DMS 273 (cell line): ENCODE measurements around the gene SMIM1.
"Not testable (repeated sequence)": the region's sequence is repeated elsewhere in the genome, so short reads cannot be mapped to it uniquely, and the experiment has no call there.

Source experiments
- DNase-seq: peaks from one replicate; lab custom pipeline; 2025; ENCODE audit not compliant: unreplicated experiment; lab: John Stamatoyannopoulos, UW

Gene SMIM1

DNA sequence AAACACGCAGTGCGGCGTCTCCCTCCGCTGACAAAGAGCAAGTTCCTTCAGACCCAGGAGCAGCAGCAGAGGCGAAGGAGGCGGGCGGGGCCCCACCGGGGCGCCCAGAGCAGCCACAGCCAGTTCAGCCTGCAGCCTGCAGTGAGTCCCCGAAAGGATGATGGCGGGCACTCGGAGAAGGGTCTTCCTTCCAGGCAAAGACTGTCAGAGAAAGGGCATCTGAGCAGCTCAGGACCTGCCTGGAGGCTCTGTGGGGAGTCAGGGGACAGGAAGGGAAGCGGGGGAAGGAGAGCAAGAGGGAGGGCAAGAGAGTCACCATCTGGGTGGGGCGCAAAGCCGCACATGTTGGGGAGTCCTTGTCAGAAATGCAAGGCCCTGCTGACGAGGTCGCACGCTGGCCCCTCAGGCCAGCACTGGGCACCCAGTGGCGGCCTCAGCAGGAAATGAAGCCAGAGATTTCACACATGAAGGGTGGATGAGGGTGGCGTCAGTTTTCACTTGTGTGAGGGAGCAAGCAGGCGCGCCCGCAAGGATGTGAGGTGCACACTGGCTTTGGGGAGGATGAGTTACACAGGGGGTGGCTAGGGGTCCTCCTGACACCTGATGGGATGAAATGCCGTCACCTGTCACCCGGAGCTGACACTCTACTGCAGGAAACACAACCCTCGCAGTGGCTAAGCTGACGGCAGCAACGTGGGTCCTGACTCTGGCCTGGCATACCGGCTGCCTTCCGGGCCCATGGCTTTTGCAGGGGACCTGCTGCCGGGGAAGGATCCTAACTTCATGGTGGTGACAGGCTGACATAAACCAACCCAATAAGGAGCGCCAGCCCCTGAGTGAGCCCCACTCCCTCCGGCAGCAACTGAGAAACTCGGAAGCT, 17.1 kb downstream of the SMIM1 start:
- DNase-seq: no peak

DNA sequence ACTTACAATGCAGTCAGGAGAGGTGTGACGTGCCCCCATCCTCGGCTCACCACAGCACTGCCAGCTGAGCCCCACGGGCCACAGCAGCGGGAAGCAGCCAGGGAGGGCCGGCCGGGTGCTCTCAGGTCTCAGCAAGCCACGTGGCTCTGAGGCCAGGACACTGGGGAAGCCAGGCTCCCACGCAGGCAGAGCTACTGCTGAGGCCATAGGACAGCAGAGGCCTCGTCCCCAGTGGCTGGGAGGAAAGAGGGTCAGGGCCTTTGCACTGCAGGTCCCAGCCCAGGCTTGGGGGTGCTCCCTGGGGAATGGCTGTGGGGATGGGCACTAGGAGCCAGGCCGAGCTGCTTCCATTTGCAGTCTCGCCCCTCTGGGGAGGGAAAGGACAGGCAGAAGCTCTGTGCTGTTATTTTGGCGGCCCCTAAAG, 18.0 kb downstream of the SMIM1 start:
- no peak for DNase-seq

DNA sequence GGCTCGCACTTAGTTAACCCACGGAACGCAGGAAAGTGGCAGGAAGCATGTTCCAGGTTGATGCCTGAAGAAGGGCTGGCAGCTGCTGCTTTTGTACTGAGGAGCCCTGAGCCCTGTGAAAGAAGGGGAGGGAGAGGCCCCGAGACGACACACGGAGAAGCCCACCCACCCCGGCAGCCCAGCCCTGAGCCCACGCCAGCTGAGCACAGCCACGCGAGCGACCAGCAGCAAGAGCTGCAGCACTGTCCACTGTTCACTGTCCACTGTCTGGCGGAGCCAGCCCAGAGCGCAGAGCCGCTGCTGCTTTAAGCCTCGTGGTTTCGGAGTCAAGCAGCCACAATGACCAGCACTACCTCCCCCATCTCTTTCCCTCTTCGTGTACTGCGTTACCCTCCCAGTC, 18.4 kb downstream of the SMIM1 start:
- DNase-seq: no peak

DNA sequence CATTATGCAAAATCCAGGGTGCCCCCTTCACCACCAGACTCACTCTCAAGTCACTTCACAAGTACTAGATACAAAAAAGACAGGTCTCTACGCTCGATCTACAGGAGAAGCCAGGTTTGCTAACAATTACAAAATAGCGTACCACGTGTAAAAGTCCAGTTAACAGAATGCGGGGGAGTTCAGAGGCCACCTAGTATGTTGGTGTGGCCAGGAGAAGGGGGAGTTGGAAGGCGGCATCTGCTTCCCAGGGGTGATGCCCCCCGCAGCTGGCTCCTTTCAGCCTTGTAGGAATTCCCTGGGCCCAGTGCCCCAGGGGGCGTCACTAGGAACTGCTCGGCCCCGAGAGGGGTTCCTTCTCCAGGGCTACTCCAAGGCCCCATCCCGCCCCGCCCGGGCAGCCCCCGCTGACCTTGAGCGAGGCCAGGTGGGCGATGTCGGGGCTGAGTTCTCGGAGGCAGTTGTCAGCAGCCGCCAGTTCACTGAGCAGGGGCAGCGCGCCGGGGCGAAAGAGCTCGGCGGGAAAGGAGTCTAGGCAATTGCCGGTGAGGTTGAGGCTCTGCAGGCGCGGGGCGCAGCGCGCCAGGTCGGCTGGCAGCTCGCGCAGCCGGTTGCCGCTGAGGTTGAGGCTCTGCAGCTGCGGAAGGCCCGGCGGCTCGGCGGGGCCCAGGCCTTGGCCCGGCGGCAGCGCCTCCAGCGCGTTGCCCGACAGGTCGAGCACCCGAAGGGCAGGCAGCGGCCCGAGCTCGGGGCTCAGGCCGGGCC, 23.1 kb downstream of the SMIM1 start:
- peak; percentile 70 for DNase-seq

DNA sequence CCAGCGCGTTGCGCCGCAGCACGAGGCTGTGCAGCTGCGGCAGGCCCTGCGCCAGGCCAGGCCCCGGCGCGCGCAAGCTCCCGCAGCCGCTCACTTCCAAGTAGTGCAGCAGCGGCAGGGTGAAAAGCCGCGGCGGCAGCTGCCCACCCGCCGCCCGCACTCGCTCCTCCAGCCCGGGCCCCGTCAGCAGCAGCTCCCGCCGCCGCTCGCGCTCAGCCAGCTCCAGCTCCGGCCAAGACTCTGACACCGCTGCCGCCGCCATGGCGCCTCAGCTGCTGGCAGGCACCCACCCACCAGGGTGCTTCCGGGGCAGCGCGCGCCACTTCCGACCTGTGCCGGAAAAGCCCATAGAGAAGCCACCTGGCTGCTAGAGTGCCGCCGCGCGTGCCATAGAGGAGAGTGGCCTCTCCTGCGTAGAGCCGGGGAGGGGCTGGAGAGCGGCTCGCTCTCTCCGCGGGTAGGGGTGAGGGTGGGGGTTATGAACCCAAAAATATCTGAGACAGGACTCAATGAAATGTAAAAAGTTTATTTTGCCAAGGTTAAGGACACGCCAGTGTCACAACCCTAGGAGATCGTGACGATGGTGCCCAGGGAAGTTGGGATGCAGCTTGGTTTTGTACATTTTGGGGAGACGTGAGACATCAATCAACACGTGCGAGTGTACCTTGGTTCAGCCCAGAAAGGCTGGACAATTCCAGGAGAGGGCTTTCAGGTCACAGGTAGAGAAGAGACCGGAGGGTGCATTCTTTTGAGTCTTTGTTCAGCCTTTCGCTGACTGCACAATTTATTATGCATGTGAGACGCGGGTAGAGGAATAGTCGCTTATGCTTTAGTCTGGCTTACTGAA, 23.9 kb downstream of the SMIM1 start, which contains the start of gene LRRC47:
LRRC47 (minus strand) TSS at position 284 of the 847 bp plus-strand sequence; CDS start at position 262, 22 bp downstream.
- peak; percentile 97 for DNase-seq

DNA sequence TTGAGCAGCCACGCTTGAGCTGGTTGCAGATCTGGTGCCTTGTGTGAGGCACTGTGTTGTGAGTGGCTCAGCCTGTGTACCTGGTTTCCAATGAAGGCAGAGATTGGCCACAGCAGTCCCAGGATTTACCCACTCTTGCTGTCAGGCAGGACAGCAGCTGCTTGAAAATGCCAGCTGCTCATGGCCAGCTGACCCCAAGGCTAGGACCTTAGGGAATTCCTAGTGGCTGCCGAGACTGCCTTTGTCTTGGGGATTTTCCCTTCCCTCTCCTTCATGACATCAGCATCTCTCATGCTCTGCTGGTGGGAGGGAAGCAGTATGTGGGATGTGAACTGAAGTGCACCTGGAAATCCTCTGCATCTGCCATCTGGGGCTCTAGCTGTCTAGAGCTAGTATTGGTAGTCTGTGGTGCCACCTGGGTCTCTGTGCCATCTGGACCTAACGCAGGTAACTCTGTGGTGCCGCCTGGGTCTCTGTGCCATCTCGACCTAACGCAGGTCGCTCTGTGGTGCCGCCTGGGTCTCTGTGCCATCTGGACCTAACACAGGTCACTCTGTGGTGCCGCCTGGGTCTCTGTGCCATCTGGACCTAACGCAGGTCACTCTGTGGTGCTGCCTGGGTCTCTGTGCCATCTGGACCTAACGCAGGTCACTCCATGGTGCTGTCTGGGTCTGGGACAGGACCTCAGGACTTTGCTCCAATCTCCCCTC, 27.6 kb downstream of the SMIM1 start:
- peak; percentile 79 for DNase-seq

DNA sequence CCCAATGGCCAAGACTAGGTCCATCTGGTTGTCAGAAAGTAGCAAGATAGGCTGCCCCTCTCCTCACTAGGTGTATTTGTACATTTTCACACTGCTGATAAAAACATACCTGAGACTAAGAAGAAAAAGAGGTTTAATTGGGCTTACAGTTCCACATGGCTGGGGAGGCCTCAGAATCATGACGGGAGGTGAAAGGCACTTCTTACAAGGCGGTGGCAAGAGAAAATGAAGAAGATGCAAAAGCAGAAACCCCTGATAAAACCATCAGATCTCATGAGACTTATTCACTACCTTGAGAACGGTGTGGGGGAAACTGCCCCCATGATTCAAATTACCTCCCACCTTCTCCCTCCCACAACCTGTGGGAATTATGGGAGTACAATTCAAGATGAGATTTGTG, 28.2 kb downstream of the SMIM1 start:
- not testable (repeated sequence) for DNase-seq

DNA sequence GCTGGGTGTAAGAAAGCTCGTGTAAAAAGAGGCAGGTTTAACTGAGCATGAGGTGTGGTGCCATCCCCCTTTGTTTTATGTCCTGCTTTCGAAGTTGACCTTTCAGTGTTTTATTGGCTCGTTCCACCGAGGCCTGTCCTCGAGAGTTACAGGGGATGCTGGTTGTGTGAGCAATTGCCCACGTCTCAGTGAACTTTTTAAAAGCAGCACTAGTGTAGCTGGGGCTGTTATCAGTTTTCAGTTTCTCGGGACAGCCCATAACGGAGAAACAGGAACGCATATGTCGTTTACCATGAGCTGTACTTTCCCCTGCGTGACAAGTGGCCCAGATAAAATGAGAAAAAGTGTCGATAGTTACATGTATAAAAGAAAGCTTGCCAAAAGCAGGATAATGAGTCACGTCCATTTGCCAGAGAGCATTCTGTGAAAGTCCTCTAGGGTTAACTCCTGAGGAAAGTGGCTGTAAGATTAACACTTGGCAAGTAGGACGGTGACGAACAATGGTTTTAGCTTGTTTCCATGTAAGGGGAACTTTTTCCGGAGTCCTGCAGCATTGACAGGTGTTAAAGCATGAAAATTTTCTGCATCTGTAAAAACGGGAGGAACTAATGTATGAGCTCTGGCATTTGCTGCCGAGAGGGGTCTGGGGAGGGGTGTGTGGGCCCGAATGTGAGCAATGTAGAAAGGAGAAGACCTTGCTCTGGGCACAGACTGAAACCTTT, 31.5 kb downstream of the SMIM1 start:
- no peak for DNase-seq

DNA sequence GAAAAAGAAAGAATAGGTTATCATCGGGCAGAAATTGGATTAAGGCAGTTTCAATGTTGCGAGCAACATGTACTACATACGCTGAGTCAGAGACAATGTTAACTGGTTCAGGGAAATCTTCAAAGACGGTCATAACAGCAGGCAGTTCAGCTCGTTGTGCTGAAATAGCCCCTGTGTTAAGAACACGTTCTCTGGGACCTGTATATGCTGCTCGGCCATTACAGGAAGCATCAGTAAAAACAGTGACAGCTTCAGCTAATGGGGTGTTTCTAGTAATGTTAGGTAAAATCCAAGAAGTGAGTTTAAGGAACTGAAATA, 32.0 kb downstream of the SMIM1 start:
- DNase-seq: not testable (repeated sequence)

DNA sequence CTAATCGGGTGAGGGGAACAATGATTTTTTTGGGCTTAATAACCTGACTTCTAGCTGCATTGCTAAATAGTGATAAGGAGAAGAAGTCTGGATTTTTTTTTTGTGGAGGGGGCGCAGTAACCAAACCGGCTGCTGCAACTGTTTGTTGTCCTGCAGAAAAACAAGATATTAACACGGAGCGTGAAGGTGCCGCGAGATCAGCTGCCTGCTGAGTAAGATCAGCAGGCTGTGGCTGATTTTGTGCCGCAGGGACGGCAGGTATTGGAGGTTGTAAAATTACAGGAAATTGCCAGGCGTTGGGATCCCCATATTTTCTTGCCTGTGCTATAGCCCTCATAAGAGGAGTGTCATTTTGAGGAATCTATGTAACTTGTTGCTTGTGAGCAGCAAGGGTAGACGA, 32.5 kb downstream of the SMIM1 start:
- no peak for DNase-seq

DNA sequence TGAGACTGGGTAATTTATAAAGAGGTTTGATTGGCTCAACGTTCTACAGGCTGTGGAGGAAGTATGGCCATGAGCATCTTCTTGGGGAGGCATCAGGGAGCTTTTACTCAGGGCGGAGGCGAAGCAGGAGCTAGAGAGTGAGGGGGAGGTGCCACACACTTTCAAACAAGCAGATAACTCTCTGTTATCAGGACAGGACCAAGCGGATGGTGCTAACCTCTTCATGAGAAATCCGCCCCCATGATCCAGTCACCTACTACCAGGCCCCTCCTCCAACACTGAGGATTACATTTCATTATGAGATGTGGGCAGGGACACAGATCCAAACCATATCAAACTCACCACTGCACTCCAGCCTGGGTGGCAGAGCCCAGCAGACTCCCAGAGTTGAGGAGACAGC, 35.2 kb downstream of the SMIM1 start:
- DNase-seq: no peak

DNA sequence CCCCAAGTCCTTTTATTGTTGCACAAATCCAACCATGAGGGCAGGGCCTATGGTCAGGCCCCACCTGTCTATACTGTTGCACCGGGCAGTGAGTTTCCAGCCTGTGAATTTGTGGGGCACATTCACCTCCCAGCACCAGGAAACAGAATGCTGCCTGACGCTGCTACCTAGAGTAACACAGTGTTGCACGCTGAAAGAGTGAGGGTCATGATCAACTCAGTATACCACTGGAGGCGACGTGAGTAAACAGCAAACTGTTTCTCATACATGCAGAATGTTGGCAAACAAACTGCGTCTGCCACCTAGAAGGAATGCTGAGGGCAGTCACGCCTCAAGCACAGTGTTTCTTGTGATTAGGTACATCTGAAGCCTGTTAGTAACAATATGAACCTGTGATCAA, 37.1 kb downstream of the SMIM1 start:
- no peak for DNase-seq

DNA sequence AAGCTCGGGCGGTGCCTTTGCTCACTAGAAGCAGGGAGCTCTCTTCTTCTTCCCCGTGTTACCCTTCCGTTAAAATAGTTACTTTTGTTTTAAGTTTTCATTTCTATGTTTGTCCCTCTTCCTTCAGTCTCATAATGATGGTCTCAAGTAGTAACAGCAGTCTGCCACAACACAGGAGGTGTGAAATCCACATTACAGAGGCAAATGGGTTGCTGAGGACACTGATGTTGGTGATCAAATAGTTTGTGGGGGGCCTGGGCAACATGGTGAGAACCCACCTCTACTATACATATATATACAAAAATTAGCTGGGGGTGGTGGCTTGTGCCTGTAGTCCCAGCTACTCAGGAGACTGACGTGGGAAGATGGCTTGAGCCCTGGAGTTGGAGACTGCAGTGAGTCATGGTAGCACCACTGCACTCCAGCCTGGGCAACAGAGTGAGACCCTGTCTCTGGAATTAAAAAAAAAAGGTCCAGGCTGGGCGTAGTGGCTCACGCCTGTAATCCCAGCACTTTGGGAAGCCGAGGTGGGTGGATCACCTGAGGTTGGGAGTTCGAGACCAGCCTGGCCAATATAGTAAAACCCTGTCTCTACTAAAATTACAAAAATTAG, 37.7 kb downstream of the SMIM1 start:
- not testable (repeated sequence) for DNase-seq

DNA sequence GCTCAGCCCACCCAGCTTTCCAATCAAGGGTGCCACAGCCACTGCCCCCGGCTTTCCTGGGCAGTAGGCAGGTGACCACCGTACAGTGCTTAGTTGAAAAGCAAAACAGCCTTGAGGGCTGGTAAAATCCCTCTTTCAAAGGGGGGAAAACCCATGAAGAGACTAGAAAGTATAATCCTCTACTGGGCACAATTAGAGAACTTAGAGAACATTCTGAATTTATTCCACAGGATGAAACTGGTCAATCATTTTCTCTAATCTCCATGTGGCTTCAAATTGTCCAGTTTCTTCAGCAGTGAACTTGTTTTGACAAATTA, 39.0 kb downstream of the SMIM1 start:
- no peak for DNase-seq

DNA sequence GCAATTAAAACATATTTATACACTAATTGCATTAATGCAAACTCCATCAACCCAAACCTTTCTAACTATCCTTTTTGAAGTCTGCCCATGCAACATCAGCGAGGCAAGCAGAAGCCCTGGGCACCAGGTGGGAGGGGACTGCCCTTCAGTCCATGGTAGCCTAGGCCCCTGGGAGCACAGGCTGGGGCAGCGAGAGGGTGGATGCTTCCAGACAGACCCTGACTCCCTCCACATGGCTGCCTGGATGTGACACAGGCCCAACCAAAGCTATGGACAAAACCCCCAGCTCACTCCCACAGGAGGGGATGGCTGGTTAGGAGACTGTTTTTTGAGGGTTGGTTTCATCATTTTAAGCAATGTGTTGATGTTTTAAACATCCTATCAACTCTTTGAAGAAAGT, 41.5 kb downstream of the SMIM1 start:
- DNase-seq: no peak

DNA sequence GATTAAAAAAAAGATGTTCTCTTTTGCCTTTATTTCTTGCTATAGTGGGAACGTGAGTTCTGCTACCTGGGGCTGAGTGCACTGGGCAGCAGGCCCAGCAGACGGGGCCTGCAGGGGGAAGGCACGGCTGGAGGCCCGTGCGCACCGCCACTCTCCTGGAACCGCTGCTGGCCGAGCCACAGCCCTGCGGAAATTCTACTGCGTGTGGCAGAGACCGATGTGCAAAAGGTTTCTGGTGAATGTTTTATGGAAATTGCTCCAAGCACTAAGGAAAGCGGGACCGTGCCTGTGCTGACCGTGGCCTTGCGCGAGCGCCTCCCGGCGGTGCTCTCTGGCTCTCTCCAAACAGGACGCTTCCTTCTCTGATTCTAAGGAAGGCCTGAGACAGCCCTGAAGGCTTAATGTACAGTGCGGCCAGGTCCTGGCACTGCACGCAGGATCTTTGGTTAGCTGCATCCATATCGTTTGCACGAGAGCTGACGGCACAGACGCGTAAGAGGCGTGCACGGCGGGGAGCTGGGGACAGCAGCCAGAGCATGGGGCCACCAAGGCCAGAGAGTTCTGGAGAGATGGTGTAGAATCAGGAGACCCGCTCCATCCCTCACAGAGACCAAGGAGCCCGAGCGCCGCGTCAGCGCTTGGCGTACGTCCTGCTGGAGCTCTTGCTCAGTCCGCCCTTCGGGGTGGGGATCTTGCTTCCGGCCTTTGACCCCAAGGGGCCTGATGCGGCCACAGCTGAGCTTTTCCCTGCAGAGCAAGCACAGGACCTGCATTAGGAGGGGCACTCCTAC, 42.4 kb downstream of the SMIM1 start:
- no peak for DNase-seq

DNA sequence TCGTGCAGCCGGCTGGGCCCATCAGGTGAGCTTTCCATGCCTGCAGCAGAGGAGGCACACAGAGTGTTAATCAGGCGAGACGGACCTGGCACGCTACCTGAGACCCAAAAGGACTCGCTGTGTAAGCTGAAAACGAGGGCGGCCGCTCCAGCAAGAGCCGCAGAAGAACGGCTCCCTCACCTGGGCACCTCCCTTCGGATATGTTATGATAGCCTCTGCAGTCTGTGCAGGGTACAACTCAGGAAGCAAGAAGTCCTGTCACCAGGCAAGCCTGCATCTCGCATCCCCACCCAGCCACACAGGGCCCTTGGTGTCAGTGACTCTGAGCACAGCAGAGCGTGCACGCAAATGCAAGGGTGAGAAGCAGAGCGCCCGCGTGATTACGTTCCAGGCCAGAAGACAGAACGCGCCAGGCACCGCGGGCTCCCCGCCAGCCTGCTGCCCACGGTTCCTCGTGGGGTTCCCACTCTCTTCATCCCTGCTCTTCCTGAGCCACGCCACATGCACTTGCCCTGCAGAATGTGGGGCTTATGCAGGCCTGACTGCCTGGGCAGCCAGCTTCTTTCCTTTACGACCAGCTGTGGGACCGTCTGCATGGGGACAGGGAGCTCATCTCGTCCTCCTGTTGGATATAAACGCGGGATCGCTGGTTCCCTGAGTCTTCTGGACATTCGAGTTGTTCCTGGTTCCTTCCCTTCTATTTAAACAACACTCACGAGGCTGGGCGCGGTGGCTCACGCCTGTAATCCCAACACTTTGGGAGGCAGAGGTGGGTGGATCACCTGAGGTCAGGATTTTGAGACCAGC, 44.0 kb downstream of the SMIM1 start:
- DNase-seq: no peak

DNA sequence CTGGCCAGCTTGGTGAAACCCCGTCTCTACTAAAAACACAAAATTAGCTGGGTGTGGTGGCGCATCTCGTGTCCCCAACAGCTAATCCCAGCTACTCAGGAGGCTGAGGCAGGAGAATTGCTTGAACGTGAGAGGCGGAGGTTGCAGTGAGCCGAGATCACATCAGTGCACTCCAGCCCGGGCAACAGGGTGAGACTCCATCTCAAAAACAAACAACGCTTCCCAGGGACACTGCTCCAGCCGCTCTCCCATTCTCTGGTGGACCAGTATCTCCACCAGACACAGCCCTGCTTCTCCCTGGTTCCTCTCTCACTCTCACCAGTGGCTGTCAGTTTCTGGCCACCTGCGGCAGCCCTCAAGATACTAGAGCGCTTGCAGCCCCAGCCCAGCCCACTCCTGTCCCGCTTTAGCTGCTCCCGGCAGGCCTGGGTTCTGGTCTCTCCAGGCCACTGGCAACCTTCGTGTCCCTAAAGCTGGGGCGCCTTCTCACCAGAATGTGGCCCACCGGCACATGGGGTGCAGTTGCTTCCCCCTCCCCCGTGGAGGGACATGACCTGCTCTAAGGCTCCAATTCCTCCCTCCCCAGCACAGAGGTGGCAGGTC, 44.7 kb downstream of the SMIM1 start:
- no peak for DNase-seq
